Measurements from ENCODE around the gene ILKAP. TPM values are rescaled to one million over a fixed set of nuclear protein-coding genes. Genes with fewer than 3 reads are reported as not detected.

The ILKAP gene
- polyA plus RNA-seq, 1 of the 3 experiments (the other 2 are of a cell fraction) = 49.2 TPM

DNA sequence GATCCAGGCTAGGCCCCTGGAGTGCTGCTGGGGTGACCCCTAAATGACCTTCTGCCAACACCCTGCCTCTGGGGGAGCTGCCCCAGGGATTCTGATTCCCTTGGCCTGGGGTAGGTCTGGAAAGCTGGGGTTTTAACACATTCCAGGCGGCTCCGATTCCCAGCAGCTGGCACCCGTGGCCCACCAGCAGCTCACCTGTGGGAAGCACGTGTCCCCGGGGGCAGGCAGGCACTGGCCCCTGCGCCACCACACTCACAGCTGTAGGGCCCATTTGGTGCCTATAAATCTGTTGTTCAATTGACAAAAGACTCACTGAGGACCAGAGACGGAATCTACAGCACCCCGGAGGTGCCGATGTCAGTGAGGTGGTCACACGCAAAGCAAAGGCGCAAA, 69.1 kb downstream of the ILKAP start:
- Histone ChIP-seq H2AFZ (ENCODE audit: low read depth) (no peak overlapping the region), H4K20me1 (ENCODE audit: insufficient read depth) (no peaks in the 10 kb centered on the region), H3K36me3 (replicated peaks in 1 of 2; ENCODE audit: control insufficient read depth in 1 of 2, insufficient read depth in 2 of 2, low read length in 1 of 2) (no peaks in the 10 kb centered on the region), H3K9me2 (no peaks in the 10 kb centered on the region), H3K27me3 (ENCODE audit: insufficient read depth) (no peaks in the 10 kb centered on the region), H3K4me3 (ENCODE audit: low read depth in 2 of 2, low read length in 1 of 2) (no peak overlapping the region), H3K79me2 (ENCODE audit: insufficient read depth) (no peaks in the 10 kb centered on the region), H3K4me1 (ENCODE audit: control insufficient read depth in 1 of 2, insufficient read depth in 2 of 2, low read depth in 1 of 2, low read length in 1 of 2) (no peaks in the 10 kb centered on the region; a peak in 1 of 4 replicates), H3F3A (replicated peaks; ENCODE audit: insufficient read depth) (no peaks in the 10 kb centered on the region), H3K9me3 (no peaks in the 10 kb centered on the region), H3K9ac (no peak overlapping the region), H3K4me2 (no peak overlapping the region), H3K27ac (ENCODE audit: low read depth in 2 of 2, low read length in 1 of 2) (no peak overlapping the region)
- POLR2A ChIA-PET = no interaction called here
- CTCF ChIA-PET = interaction anchor here (0.6 to 1.4 kb wide), 3 partner anchors 13 to 123 kb away, joined by 3 to 4 read pairs (median 3); no protein-coding TSS in a partner anchor
- WGBS (ENCODE audit: low lambda C conversion rate) = 70% methylated on average over 2 of the region's 11 CpGs
- no peak for DNase-seq
- TF ChIP-seq JUND (IDR thresholded peaks at IDR 0.05) (no peak), CHD2 (IDR thresholded peaks at IDR 0.05; ENCODE audit: low read length, partially characterized antibody) (no peak), SIN3A (IDR thresholded peaks at IDR 0.05; ENCODE audit: borderline replicate concordance, low read depth, low read length) (no peak), MEF2A (IDR thresholded peaks at IDR 0.05; ENCODE audit: borderline replicate concordance, low read depth) (no peak), EZH2phosphoT487 (IDR thresholded peaks at IDR 0.05; ENCODE audit: borderline replicate concordance, low read depth) (no peak), RAD21 (IDR thresholded peaks at IDR 0.05; ENCODE audit: low read length) (no peak), SMC3 (IDR thresholded peaks at IDR 0.05; ENCODE audit: low read depth, low read length) (no peak), RXRA (IDR thresholded peaks at IDR 0.05; ENCODE audit: borderline replicate concordance, low read depth) (no peak), GABPA (IDR thresholded peaks at IDR 0.05; ENCODE audit: low read depth) (no peak), GATA2 (CRISPR knock-in tag; IDR thresholded peaks at IDR 0.05) (no peak)
- TF ChIP-seq, protein P1, sequence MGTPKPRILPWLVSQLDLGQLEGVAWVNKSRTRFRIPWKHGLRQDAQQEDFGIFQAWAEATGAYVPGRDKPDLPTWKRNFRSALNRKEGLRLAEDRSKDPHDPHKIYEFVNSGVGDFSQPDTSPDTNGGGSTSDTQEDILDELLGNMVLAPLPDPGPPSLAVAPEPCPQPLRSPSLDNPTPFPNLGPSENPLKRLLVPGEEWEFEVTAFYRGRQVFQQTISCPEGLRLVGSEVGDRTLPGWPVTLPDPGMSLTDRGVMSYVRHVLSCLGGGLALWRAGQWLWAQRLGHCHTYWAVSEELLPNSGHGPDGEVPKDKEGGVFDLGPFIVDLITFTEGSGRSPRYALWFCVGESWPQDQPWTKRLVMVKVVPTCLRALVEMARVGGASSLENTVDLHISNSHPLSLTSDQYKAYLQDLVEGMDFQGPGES (IDR thresholded peaks at IDR 0.05; ENCODE audit: low read depth, low read length) = no peak
- TF ChIP-seq, protein P2, sequence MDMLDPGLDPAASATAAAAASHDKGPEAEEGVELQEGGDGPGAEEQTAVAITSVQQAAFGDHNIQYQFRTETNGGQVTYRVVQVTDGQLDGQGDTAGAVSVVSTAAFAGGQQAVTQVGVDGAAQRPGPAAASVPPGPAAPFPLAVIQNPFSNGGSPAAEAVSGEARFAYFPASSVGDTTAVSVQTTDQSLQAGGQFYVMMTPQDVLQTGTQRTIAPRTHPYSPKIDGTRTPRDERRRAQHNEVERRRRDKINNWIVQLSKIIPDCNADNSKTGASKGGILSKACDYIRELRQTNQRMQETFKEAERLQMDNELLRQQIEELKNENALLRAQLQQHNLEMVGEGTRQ (IDR thresholded peaks at IDR 0.05; ENCODE audit: borderline replicate concordance, low read depth, low read length) = no peak
- TF ChIP-seq, protein P3, sequence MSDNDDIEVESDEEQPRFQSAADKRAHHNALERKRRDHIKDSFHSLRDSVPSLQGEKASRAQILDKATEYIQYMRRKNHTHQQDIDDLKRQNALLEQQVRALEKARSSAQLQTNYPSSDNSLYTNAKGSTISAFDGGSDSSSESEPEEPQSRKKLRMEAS (IDR thresholded peaks at IDR 0.05; ENCODE audit: low read depth) = no peak
- TF ChIP-seq, protein P4, sequence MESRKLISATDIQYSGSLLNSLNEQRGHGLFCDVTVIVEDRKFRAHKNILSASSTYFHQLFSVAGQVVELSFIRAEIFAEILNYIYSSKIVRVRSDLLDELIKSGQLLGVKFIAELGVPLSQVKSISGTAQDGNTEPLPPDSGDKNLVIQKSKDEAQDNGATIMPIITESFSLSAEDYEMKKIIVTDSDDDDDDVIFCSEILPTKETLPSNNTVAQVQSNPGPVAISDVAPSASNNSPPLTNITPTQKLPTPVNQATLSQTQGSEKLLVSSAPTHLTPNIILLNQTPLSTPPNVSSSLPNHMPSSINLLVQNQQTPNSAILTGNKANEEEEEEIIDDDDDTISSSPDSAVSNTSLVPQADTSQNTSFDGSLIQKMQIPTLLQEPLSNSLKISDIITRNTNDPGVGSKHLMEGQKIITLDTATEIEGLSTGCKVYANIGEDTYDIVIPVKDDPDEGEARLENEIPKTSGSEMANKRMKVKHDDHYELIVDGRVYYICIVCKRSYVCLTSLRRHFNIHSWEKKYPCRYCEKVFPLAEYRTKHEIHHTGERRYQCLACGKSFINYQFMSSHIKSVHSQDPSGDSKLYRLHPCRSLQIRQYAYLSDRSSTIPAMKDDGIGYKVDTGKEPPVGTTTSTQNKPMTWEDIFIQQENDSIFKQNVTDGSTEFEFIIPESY (IDR thresholded peaks at IDR 0.05; ENCODE audit: borderline replicate concordance, low read depth) = no peak
- TF ChIP-seq, protein P5, sequence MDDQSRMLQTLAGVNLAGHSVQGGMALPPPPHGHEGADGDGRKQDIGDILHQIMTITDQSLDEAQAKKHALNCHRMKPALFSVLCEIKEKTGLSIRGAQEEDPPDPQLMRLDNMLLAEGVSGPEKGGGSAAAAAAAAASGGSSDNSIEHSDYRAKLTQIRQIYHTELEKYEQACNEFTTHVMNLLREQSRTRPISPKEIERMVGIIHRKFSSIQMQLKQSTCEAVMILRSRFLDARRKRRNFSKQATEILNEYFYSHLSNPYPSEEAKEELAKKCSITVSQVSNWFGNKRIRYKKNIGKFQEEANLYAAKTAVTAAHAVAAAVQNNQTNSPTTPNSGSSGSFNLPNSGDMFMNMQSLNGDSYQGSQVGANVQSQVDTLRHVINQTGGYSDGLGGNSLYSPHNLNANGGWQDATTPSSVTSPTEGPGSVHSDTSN (IDR thresholded peaks at IDR 0.05) = no peak

Measured in SK-N-SH (cell line).